Measurements from ENCODE around the gene ANTXR2.
"Not testable (repeated sequence)": the region's sequence is repeated elsewhere in the genome, so short reads cannot be mapped to it uniquely, and the experiment has no call there.

Gene ANTXR2

GRCh38 chr4:80072744-80073472, at the start of gene ANTXR2:
Gene ANTXR2 (minus strand): TSS chr4:80073229. CDS start chr4:80072560, 669 bp downstream.
- DNase-seq, result peak; percentile 81

- not testable (repeated sequence) for DNase-seq
Observed at GRCh38 chr4:80121815-80122214, 48.8 kb upstream of the ANTXR2 start.

GRCh38 chr4:80119620-80120019, 46.6 kb upstream of the ANTXR2 start:
- DNase-seq, result not testable (repeated sequence)

- DNase-seq, result no peak
Observed at GRCh38 chr4:80116516-80116915, 43.5 kb upstream of the ANTXR2 start.

- no peak for DNase-seq
Observed at GRCh38 chr4:80115368-80116181, 42.5 kb upstream of the ANTXR2 start.

- DNase-seq, result no peak
Observed at GRCh38 chr4:80114732-80115265, 41.8 kb upstream of the ANTXR2 start.

GRCh38 chr4:80113615-80114014, 40.6 kb upstream of the ANTXR2 start:
- DNase-seq, result no peak

- no peak for DNase-seq
Observed at GRCh38 chr4:80112236-80112635, 39.2 kb upstream of the ANTXR2 start.

- DNase-seq, result no peak
Observed at GRCh38 chr4:80111276-80111675, 38.2 kb upstream of the ANTXR2 start.

- DNase-seq, result no peak
Observed at GRCh38 chr4:80107374-80107773, 34.3 kb upstream of the ANTXR2 start.

GRCh38 chr4:80104927-80105326, 31.9 kb upstream of the ANTXR2 start:
- no peak for DNase-seq

GRCh38 chr4:80103629-80104028, 30.6 kb upstream of the ANTXR2 start:
- peak; percentile 8 for DNase-seq

- DNase-seq, result no peak
Observed at GRCh38 chr4:80101792-80102116, 28.7 kb upstream of the ANTXR2 start.

GRCh38 chr4:80101071-80101791, 28.2 kb upstream of the ANTXR2 start:
- DNase-seq, result no peak

GRCh38 chr4:80099671-80100070, 26.6 kb upstream of the ANTXR2 start:
- DNase-seq, result no peak

GRCh38 chr4:80098635-80099034, 25.6 kb upstream of the ANTXR2 start:
- DNase-seq, result no peak

GRCh38 chr4:80097400-80098177, 24.6 kb upstream of the ANTXR2 start:
- DNase-seq, result peak; percentile 18

GRCh38 chr4:80096175-80096850, 23.3 kb upstream of the ANTXR2 start:
- DNase-seq, result no peak

GRCh38 chr4:80094191-80094590, 21.2 kb upstream of the ANTXR2 start:
- DNase-seq, result no peak

GRCh38 chr4:80093563-80093962, 20.5 kb upstream of the ANTXR2 start:
- DNase-seq, result no peak

GRCh38 chr4:80092847-80093246, 19.8 kb upstream of the ANTXR2 start:
- no peak for DNase-seq

- DNase-seq, result no peak
Observed at GRCh38 chr4:80092088-80092487, 19.1 kb upstream of the ANTXR2 start.
